CD4-positive, alpha-beta T cell (primary cell): ENCODE measurements around the gene CLEC9A. TPM values are rescaled to one million over a fixed set of nuclear protein-coding genes. Genes with fewer than 3 reads are reported as not detected.

ENCODE experiments used
- ATAC-seq: fragments of 200-7000 bp; cut with Tn5 transposase; one replicate; pipeline ENCODE4 v1.10.0; 2022; ENCODE audit warnings: mild to moderate bottlenecking; ENCODE audit not compliant: poor library complexity
- CTCF ChIA-PET: fragments of 350-600 bp; sonication (Branson Sonifier 250); formaldehyde crosslinking; loops from one replicate; lab custom pipeline; 2021; ENCODE audit warnings: antibody characterized with exemption, inconsistent platforms; lab: Charles Lee
- POLR2A ChIA-PET: fragments of 350-600 bp; sonication (Branson Sonifier 250); formaldehyde crosslinking; loops from one replicate; lab custom pipeline; 2021; ENCODE audit warnings: antibody characterized with exemption, inconsistent platforms; lab: Charles Lee
- DNase-seq, 14 experiments: peaks; one replicate each; pipeline ENCODE4 v3.0.0-alpha.2; 2013 to 2020; ENCODE audit warnings: mixed read lengths in 2 of 14
- H3K27ac ChIP-seq, 2 donors: one replicate each; pipeline versions ENCODE4 v1.5.1 to v1.7.0; 2013; ENCODE audit warnings: low read length in 2 of 2, low read depth in 1 of 2, mild to moderate bottlenecking in 1 of 2
- H3K27me3 ChIP-seq, 2 experiments: 1 replicate in 1 of 2; 2 replicates in 1 of 2; pipeline versions ENCODE4 v1.6.1 to v1.7.0; 2013; ENCODE audit warnings: low read length in 2 of 2, control low read depth in 1 of 2, mild to moderate bottlenecking in 1 of 2, moderate library complexity in 1 of 2; ENCODE audit not compliant: insufficient read depth in 2 of 2, control insufficient read depth in 1 of 2
- H3K36me3 ChIP-seq: one replicate; pipeline ENCODE4 v1.6.1; 2013; ENCODE audit warnings: low read length, control low read depth; ENCODE audit not compliant: insufficient read depth
- H3K4me1 ChIP-seq: one replicate; pipeline ENCODE4 v1.6.1; 2013; ENCODE audit warnings: low read length, control low read depth; ENCODE audit not compliant: insufficient read depth
- H3K4me3 ChIP-seq: one replicate; pipeline ENCODE4 v1.5.1; 2013; ENCODE audit warnings: mild to moderate bottlenecking, low read length, moderate library complexity
- H3K9me3 ChIP-seq, 2 experiments: 1 replicate in 1 of 2; 2 replicates in 1 of 2; pipeline versions ENCODE4 v1.6.1 to v1.7.0; 2013; ENCODE audit warnings: low read length in 2 of 2, mild to moderate bottlenecking in 2 of 2, control low read depth in 1 of 2, moderate library complexity in 1 of 2; ENCODE audit not compliant: control insufficient read depth in 1 of 2, insufficient read depth in 1 of 2
- H3K27ac Mint-ChIP-seq: one replicate; pipeline ENCODE4 v1.8.0; 2020; ENCODE audit warnings: mixed read lengths
- H3K27me3 Mint-ChIP-seq: one replicate; pipeline ENCODE4 v1.8.0; 2021; ENCODE audit warnings: mixed read lengths
- H3K36me3 Mint-ChIP-seq: one replicate; pipeline ENCODE4 v1.8.0; 2021; ENCODE audit warnings: low read depth, mixed read lengths
- H3K4me1 Mint-ChIP-seq: one replicate; pipeline ENCODE4 v1.8.0; 2021; ENCODE audit warnings: low read depth, mixed read lengths
- H3K4me3 Mint-ChIP-seq: one replicate; pipeline ENCODE4 v1.8.0; 2020; ENCODE audit warnings: mild to moderate bottlenecking, mixed read lengths
- H3K9me3 Mint-ChIP-seq: one replicate; pipeline ENCODE4 v1.8.0; 2020; ENCODE audit warnings: mixed read lengths
- CTCF ChIP-seq: fragments of 200-600 bp; IDR thresholded peaks from one replicate; pipeline ENCODE4 v1.8.0; 2022; ENCODE audit warnings: antibody characterized with exemption, mild to moderate bottlenecking
- intact Hi-C, 2 experiments: fragments of 100-400 bp; cut with DNase I in 1 of 2; cut with micrococcal nuclease in 1 of 2; formaldehyde crosslinking; loops; one replicate each; pipeline versions ENCODE4 v1.15.1 to v1.9.0; 2023 to 2025; cut with DNase I, micrococcal nuclease
- total RNA-seq, 174 experiments: library from RNA in 2 of 174; stranded (reverse) in 2 of 174; gene quantifications; one replicate each; pipeline ENCODE4 v1.2.3 and lab custom pipeline; 2021 to 2026

The CLEC9A gene
- total RNA-seq, 2 experiments from 2014 or later, result 0.55 to 0.98 TPM

GRCh38 chr12:10101042-10101579, 70.6 kb downstream of the CLEC9A start:
- Histone ChIP-seq H3K4me1 (no peaks in the 10 kb centered on the region), H3K27ac (no peak overlapping the region), H3K36me3 (no peaks in the 10 kb centered on the region), H3K9me3 (peaks cover 0 to 9% of the 10 kb centered on the region in 2 experiments), H3K4me3 (no peak overlapping the region), H3K27me3 (no peaks in the 10 kb centered on the region)
- CTCF ChIA-PET, result no interaction called here
- peaks cover 13% of the 10 kb centered on the region for H3K27me3 Mint-ChIP-seq
- no peaks in the 10 kb centered on the region for H3K4me1 Mint-ChIP-seq
- POLR2A ChIA-PET, result no interaction called here
- ATAC-seq, result no peak
- H3K36me3 Mint-ChIP-seq, result no peaks in the 10 kb centered on the region
- H3K4me3 Mint-ChIP-seq, result no peak overlapping the region
- no peak for DNase-seq
- no peak overlapping the region for H3K27ac Mint-ChIP-seq
- H3K9me3 Mint-ChIP-seq, result peaks cover 6% of the 10 kb centered on the region
- TF ChIP-seq CTCF, result no peak
- intact Hi-C loops, result no loop called here

GRCh38 chr12:10101648-10102220, 71.3 kb downstream of the CLEC9A start:
- Histone ChIP-seq H3K27ac (no peak overlapping the region), H3K4me3 (no peak overlapping the region), H3K9me3 (peaks cover 0 to 9% of the 10 kb centered on the region in 2 experiments), H3K27me3 (no peaks in the 10 kb centered on the region), H3K36me3 (no peaks in the 10 kb centered on the region), H3K4me1 (no peaks in the 10 kb centered on the region)
- Mint-ChIP-seq H3K27ac (no peak overlapping the region), H3K9me3 (peaks cover 6% of the 10 kb centered on the region), H3K4me1 (no peaks in the 10 kb centered on the region), H3K27me3 (peaks cover 13% of the 10 kb centered on the region), H3K4me3 (no peak overlapping the region), H3K36me3 (no peaks in the 10 kb centered on the region)
- ATAC-seq (no peak), DNase-seq (no peak)
- intact Hi-C loops, result no loop called here
- POLR2A ChIA-PET, result no interaction called here
- CTCF ChIA-PET, result no interaction called here
- TF ChIP-seq CTCF, result no peak

- Mint-ChIP-seq H3K27ac (no peak overlapping the region), H3K4me3 (no peak overlapping the region), H3K36me3 (no peaks in the 10 kb centered on the region), H3K27me3 (peaks cover 13% of the 10 kb centered on the region), H3K4me1 (no peaks in the 10 kb centered on the region), H3K9me3 (peaks cover 6% of the 10 kb centered on the region)
- CTCF ChIA-PET, result no interaction called here
- H3K4me3 ChIP-seq, result no peak overlapping the region
- H3K4me1 ChIP-seq, result no peaks in the 10 kb centered on the region
- no peak for TF ChIP-seq CTCF
- ATAC-seq, result no peak
- DNase-seq, result peak in 1 of 14 experiments; percentile 18
- H3K27me3 ChIP-seq, result no peaks in the 10 kb centered on the region
- intact Hi-C loops, result no loop called here
- H3K9me3 ChIP-seq, result peaks cover 0 to 9% of the 10 kb centered on the region in 2 experiments
- no peaks in the 10 kb centered on the region for H3K36me3 ChIP-seq
- POLR2A ChIA-PET, result no interaction called here
- no peak overlapping the region for H3K27ac ChIP-seq
These were observed 71.8 kb downstream of the CLEC9A start for GRCh38 chr12:10102322-10102721.
